ENCODE data around the gene SLC35A4. TPM values are rescaled to one million over a fixed set of nuclear protein-coding genes. Genes with fewer than 3 reads are reported as not detected.

Gene SLC35A4
- total and polyA plus RNA-seq, 2 of the 13 experiments (the other 11 are each of a cell fraction or from before 2014, with no cell fraction given): 0.71 to 4.0 TPM

DNA sequence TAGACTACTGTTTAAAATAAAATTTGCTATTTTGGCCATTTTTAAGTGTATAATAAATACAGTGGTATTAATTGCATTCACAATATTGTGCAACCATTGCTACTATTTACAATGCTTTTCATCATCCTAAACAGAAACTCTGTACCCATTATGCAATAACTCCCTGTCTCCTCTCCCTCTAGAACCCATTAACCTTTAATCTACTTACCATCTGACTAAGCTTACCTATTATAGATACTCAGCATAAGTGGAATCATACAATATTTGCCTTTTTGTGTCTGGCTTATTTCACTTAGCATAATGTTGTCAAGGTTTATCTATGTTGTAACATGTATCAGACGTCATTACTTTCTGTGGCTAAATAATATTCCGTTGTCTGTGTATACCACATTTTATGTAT lies 42.4 kb downstream of the SLC35A4 start (continued):
- TF ChIP-seq RBAK (CRISPR knock-in tag; IDR thresholded peaks at IDR 0.05): no peak
- TF ChIP-seq MYC (CRISPR knock-in tag; IDR thresholded peaks at IDR 0.05; ENCODE audit: borderline replicate concordance): no peak
- TF ChIP-seq CEBPG (CRISPR knock-in tag; IDR thresholded peaks at IDR 0.05): peak; percentile 99
- no peak for TF ChIP-seq SNAI1 (CRISPR knock-in tag; IDR thresholded peaks at IDR 0.05; ENCODE audit: borderline replicate concordance)
- no peak for TF ChIP-seq BRCA1 (CRISPR knock-in tag; IDR thresholded peaks at IDR 0.05)
- TF ChIP-seq ZNF605 (CRISPR knock-in tag; IDR thresholded peaks at IDR 0.05): no peak
- no peak for TF ChIP-seq ETV5 (CRISPR knock-in tag; IDR thresholded peaks at IDR 0.05; ENCODE audit: borderline replicate concordance)
- TF ChIP-seq NPAS2 (CRISPR knock-in tag; IDR thresholded peaks at IDR 0.05; ENCODE audit: borderline replicate concordance): no peak
- no peak for TF ChIP-seq CSRNP1 (CRISPR knock-in tag; IDR thresholded peaks at IDR 0.05)
- TF ChIP-seq DMAP1 (CRISPR knock-in tag; IDR thresholded peaks at IDR 0.05): no peak
- no peak for TF ChIP-seq ZSCAN29 (CRISPR knock-in tag; conservative IDR thresholded peaks at IDR 0.05)
- TF ChIP-seq XBP1 (CRISPR knock-in tag; IDR thresholded peaks at IDR 0.05): no peak
- TF ChIP-seq HHEX (CRISPR knock-in tag; IDR thresholded peaks at IDR 0.05): no peak
- peak; percentile 94; the same call in 1 of the 2 replicates for TF ChIP-seq ZBTB39 (CRISPR knock-in tag; IDR thresholded peaks at IDR 0.05)
- no peak for TF ChIP-seq FUBP1 (CRISPR knock-in tag; IDR thresholded peaks at IDR 0.05; ENCODE audit: borderline replicate concordance)
- TF ChIP-seq ARID2 (CRISPR knock-in tag; IDR thresholded peaks at IDR 0.05; ENCODE audit: borderline replicate concordance): no peak
- peak; percentile 64; the same call in 1 of the 2 replicates for TF ChIP-seq ZNF12 (CRISPR knock-in tag; IDR thresholded peaks at IDR 0.05)
- TF ChIP-seq ZBTB2 (CRISPR knock-in tag; IDR thresholded peaks at IDR 0.05; ENCODE audit: low read depth): no peak
- TF ChIP-seq THAP7 (CRISPR knock-in tag; IDR thresholded peaks at IDR 0.05): no peak

Measured in HepG2 (cell line).